Endothelial cell of hepatic sinusoid (primary cell): ENCODE data around the gene SLC16A8.

ENCODE experiments used
- in situ Hi-C: cut with HindIII; loops from 2 replicates; pipeline ENCODE4 v1.10.0; 2017; ENCODE audit warnings: low sequenced_read_pairs

SLC16A8 gene

DNA sequence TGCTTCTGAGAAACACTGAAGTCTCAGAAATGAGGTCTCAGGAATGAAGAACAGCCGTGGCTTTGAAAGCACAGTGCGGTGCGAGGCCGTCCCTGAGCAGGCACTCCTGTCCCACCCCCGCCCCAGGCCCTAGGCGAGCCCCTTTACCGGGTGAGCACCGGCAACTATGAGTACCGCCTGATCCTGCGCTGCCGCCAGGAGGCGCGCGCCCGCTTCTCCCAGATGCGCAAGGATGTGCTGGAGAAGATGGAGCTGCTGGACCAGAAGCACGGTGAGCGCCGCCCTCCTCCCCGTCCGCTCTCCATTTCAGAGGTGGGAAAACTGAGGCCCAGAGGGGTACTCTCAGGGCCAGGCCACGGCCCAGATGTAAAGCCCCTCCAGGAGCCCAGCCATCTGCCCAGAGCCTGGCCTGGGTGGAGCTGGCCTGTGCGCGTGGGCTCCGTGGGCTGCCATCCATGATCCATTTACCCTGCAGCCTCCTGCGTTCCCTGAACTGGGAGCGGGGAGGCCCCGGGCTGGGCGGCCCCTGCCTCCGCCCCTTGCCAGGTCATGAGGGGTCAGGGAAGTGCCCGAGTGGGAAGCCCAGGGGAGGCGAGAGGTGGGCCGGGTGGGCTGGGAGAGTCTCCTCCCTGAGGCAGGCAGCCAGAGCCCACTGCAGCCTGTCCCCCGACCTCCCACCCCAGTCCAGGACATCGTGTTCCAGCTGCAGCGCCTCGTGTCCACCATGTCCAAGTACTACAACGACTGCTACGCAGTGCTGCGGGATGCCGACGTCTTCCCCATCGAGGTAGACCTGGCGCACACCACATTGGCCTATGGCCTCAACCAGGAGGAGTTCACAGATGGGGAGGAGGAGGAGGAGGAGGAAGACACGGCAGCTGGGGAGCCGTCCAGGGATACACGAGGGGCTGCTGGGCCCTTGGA lies 9.5 kb downstream of the SLC16A8 start:
- in situ Hi-C loops, result no loop called here

DNA sequence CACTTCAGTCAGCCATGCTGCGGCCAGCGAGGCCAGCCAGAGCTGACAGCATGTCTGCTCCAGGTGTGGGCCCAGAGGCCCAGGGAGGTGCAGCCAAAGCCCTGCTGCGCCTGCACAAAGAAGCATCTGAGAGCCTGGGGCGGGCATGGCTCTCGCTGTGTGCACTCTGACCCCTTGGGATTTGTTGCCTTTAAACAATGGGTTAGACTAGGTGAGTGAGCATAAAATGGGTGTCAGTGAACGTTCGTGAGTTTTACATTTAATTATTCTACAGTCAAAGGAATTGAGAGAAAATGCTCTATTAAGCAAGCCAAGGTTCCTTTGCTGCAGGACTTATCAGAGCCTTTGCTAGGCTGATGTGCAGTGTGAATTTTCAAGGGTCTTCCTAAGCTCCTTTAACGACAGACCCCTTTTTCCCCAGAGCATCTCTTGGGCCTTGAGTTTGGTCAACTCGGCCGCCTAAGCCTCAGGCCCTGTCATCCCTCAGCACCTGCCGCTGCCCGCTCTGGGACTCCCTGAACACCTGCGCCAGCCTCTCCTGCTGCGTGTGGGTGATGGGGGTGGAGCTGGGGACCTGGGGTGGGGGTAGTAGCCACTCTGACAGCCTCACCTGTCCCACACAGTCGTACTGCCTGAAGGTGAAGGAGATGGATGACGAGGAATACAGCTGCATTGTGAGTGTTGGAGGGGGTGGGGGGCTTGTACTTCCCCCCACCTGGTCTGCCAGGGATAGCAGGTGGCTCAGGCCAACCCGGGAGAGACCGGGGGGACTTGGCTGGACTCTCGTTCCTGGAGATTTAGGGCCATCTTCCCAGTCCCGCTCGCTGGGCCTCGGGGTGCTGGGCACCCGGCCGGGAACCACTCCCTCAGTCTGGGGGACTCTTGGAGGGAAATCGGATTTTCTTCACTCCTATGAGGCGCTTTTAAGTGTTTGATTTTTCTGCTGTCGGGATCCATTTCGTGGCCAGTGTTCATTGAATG lies 10.5 kb downstream of the SLC16A8 start:
- in situ Hi-C loops, result no loop called here

GRCh38 chr22:38072322-38073149 lies 11.4 kb downstream of the SLC16A8 start:
- in situ Hi-C loops, result no loop called here

DNA sequence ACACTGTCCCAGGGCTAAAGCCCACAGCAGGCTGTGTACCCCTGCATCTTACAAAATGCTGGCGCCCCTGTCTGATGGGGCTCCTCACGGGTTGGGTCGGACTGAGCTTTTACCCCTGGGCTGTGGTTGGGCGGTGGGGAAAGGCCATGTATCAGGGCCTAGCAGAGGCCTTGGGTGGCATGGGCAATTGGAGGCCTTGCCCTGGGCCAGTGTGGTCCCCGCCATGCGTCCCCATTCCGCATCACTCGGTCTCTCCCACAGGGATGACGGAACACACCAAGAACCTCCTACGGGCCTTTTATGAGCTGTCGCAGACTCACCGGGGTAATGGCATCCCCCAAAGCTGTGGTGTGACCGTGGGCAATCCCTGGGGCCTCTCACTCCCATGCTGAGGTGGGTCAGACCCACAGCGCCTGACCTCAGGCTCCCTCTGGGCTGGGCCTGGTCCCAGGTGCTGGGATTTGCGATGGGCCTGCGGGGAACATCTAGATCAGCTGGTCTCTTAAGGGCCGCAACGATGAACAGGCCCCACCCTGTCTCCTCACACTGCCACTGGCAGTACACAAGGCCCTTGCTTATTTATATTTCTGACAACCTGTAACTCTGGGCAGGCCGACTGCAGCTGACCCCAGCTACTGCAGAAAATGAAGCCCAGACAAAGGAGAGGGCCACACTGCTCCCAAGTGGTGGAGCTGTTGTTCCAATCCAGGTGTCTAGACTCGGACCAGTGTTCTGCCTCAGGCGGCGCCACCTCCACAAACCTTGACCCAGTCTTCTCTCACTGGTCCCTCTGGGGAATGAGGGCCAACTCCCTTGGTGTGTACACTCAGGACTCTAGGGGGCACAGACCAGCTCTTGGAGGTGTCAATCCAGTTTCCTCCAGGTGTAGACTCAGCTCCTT lies 12.3 kb downstream of the SLC16A8 start:
- in situ Hi-C loops, result no loop called here

DNA sequence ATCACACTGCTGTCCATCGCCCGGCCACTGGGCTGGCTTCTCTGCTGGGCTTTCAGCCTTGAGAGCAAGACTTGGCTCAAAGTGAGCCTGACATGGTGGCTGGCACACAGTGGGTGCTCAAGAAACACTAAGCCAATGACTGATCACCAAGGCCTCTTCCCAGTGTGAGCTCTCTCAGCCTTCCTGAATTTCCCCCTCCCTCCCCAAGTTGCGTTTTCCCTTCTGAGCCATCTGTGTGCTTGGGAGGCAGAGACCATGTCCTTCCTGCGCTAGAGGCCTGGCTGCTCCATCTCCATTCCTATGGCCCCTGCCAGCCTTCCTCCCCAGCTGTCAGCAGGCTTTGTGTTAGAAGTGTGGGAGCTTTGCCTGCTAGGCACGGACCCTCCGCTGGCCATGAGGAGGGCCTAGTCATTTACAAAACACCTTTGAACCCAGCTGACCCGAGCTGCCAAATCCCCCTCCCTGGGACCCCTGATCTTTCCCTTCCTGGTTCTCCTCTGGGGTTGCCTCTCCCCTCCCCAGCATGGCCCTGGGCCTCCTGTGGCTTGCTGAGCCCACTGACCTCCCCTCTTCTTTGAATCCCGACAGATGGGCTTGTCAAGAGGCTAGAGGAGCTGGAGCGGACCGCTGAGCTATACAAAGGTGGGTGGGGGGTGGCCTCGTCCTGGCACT lies 13.6 kb downstream of the SLC16A8 start:
- in situ Hi-C loops, result no loop called here

- in situ Hi-C loops, result no loop called here
Observed at GRCh38 chr22:38069372-38070249, 14.4 kb downstream of the SLC16A8 start.

GRCh38 chr22:38068641-38069371 lies 15.2 kb downstream of the SLC16A8 start:
- in situ Hi-C loops, result no loop called here

GRCh38 chr22:38067761-38068360 lies 16.1 kb downstream of the SLC16A8 start:
- in situ Hi-C loops, result no loop called here

- in situ Hi-C loops, result no loop called here
Observed at GRCh38 chr22:38067028-38067415, 17.0 kb downstream of the SLC16A8 start.

- in situ Hi-C loops, result no loop called here
Observed at GRCh38 chr22:38066381-38067027, 17.5 kb downstream of the SLC16A8 start.

- in situ Hi-C loops, result no loop called here
Observed at GRCh38 chr22:38065539-38065938, 18.4 kb downstream of the SLC16A8 start.

- in situ Hi-C loops, result no loop called here
Observed at GRCh38 chr22:38062791-38063190, 21.2 kb downstream of the SLC16A8 start.

DNA sequence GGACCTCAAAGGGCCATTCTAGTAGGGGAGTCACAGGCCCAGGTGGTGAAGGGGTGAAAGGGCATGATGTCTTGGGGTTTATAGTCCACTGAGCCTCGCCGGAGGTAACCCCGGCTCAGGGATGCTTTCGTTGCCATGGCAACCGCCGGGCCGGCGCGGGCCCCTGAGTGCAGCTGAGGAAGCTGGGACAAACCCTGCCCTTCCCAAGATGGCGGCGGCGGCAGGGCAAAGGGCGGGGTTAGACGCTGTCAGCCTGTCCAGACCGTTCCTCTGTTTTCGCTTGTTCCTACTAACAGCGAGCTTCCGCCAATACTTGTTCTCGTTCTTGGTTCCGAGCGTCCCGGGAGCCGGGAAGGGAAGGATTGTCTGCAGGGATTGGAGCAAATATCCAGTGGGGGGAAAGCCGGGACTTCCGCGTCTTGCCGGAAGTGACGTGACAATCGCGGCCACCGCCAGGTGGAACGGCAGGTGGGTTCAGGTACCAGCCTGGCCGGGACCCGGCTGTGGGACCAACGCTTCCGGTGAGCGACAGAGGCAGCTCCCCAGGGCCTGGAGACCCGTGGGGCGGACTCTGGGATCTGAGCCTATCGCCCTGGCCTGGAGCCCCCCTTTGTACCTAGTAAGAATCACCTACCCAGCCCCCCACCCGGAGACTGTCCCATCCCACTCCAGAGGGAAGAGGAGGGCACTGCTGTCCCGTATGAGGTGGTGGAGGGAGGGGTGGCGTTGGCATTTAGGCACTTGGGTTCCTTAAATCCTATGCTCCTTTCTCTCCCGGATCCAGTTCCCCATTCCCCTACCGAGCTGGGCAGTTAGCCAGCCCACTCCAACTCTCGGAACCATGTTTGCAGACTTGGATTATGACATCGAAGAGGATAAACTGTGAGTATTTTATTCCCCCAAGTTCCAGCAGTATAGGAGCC lies 26.8 kb downstream of the SLC16A8 start, which contains the start of gene PICK1:
Gene PICK1 (plus strand): TSS at position 436 of the 923 bp plus-strand sequence. CDS start 406 bp downstream, at position 842.
- in situ Hi-C loops, result loop anchor here (5.0 to 10.0 kb wide), 2 partner anchors 210 to 248 kb away; no protein-coding TSS in a partner anchor

GRCh38 chr22:38051900-38052862 lies 31.8 kb downstream of the SLC16A8 start:
- in situ Hi-C loops, result loop anchor here (5.0 to 10.0 kb wide), 2 partner anchors 120 to 253 kb away; no protein-coding TSS in a partner anchor
